ENCODE measurements around the gene MAPKAPK3.

MAPKAPK3 gene

DNA sequence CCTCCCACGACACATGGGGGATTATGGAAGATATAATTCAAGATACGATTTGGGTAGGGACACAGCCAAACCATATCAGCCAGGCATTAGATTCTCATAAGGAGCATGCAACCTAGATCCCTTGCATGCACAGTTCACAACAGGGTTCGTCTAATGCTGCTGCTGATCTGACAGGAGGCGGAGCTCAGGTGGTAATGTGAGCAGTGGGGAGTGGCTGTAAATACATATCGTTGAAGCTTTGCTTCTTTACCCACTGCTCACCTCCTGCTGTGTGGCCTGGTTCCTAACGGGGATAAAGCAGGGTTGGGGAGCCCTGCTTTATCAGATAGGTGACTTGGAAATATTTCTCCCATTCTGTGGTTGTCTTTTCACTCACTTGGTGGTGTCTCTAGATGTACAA is 72.6 kb downstream of the MAPKAPK3 start:
- no peak for DNase-seq (ENCODE audit: low read depth)

DNA sequence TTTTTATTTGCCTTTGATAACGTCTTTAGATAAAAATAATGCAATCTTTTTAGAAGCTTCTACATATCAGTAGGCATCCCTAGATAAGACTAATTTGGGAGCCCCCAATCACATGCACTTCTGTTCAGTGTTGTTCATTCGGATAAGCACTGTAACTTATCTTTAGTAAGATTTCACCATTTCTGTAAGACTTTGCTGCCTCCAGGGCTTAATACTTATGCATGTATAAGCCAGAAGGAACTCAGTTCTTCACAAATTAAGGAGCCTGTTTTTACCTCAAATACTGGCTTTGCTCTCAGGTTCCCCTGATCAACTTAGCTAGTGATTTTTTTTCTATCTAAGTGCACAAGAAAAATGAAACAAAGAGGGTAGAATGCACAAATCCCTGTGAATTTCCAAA is 78.1 kb downstream of the MAPKAPK3 start:
- DNase-seq (ENCODE audit: low read depth): no peak

DNA sequence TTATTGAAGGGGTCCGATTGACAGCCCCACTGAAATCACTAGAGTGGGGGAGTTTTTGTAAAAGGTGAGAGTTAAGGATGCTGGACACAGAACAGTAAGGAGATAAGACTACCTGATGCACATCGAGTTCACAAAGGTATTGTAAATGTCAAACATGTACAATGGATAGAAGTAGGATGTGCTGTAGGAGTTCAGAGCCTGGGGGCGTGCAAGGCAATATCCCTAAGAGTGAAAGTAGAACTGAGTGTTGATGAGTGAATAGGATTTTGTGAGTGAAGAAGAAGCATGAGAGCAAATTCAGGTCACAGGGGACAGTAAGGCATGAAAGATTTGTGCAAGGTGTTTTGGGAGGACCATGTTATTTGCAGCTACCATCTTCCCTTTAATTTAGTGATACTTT is 79.3 kb downstream of the MAPKAPK3 start:
- no peak for DNase-seq (ENCODE audit: low read depth)

GRCh38 chr3:50698269-50698668 is 81.3 kb downstream of the MAPKAPK3 start:
- DNase-seq (ENCODE audit: low read depth): no peak
